HepG2 (cell line): ENCODE measurements around the gene TUT7. TPM values are rescaled to one million over a fixed set of nuclear protein-coding genes. Genes with fewer than 3 reads are reported as not detected.

Source experiments
- ARNTL ChIP-seq: sonication (generic); formaldehyde crosslinking; IDR thresholded peaks from 2 replicates; pipeline ENCODE4 v1.4.0; 2020; ENCODE audit warnings: mild to moderate bottlenecking, missing genetic modification reagents
- ATF7 ChIP-seq, 2 experiments: fragments of 450-650 bp in 1 of 2; sonication (generic) in 1 of 2; formaldehyde crosslinking in 1 of 2; IDR thresholded peaks; 2 replicates each; pipeline versions ENCODE4 v1.4.0 to v1.6.1; 2016 to 2020; ENCODE audit warnings: antibody characterized with exemption in 1 of 2, mild to moderate bottlenecking in 1 of 2, missing genetic modification reagents in 1 of 2
- CAMTA2 ChIP-seq: sonication (generic); formaldehyde crosslinking; IDR thresholded peaks from 2 replicates; pipeline ENCODE4 v1.4.0; 2020; ENCODE audit warnings: mild to moderate bottlenecking, missing genetic modification reagents, borderline replicate concordance
- FOXC1 ChIP-seq: sonication (generic); formaldehyde crosslinking; IDR thresholded peaks from 2 replicates; pipeline ENCODE4 v1.8.0; 2022; ENCODE audit warnings: mild to moderate bottlenecking, missing genetic modification reagents, borderline replicate concordance
- HMG20B ChIP-seq: conservative IDR thresholded peaks from 2 replicates; pipeline ENCODE4 v1.6.1; 2016; ENCODE audit warnings: missing genetic modification reagents, missing compliant biosample characterization
- HOXA5 ChIP-seq: sonication (generic); formaldehyde crosslinking; IDR thresholded peaks from 2 replicates; pipeline ENCODE4 v1.4.0; 2020; ENCODE audit warnings: missing genetic modification reagents
- NCOA1 ChIP-seq: sonication (generic); formaldehyde crosslinking; IDR thresholded peaks from 2 replicates; pipeline ENCODE4 v1.9.0; 2021; ENCODE audit warnings: missing genetic modification reagents
- NFKB2 ChIP-seq: sonication (generic); formaldehyde crosslinking; IDR thresholded peaks from 2 replicates; pipeline ENCODE4 v1.4.0; 2020; ENCODE audit warnings: missing genetic modification reagents, borderline replicate concordance
- PRDM4 ChIP-seq: sonication (generic); formaldehyde crosslinking; IDR thresholded peaks from 2 replicates; pipeline ENCODE4 v1.9.0; 2021; ENCODE audit warnings: missing genetic modification reagents, borderline replicate concordance
- TOPORS ChIP-seq: sonication (generic); formaldehyde crosslinking; IDR thresholded peaks from 2 replicates; pipeline ENCODE4 v1.8.0; 2023; ENCODE audit warnings: mild to moderate bottlenecking, missing genetic modification reagents
- TRAFD1 ChIP-seq: sonication (generic); formaldehyde crosslinking; IDR thresholded peaks from 2 replicates; pipeline ENCODE4 v1.5.1; 2020; ENCODE audit warnings: missing genetic modification reagents, mild to moderate bottlenecking, borderline replicate concordance
- ZFP90 ChIP-seq: sonication (generic); formaldehyde crosslinking; IDR thresholded peaks from 2 replicates; pipeline ENCODE4 v1.8.0; 2022; ENCODE audit warnings: missing genetic modification reagents, mild to moderate bottlenecking, inconsistent platforms, borderline replicate concordance
- ZNF136 ChIP-seq: sonication (generic); formaldehyde crosslinking; IDR thresholded peaks from 2 replicates; pipeline ENCODE4 v1.8.1; 2022; ENCODE audit warnings: low read depth, mild to moderate bottlenecking, moderate library complexity, missing genetic modification reagents
- ZNF207 ChIP-seq: fragments of 450-650 bp; IDR thresholded peaks from 2 replicates; pipeline ENCODE4 v1.6.1; 2016; ENCODE audit warnings: antibody characterized with exemption, borderline replicate concordance
- ZNF225 ChIP-seq: sonication (generic); formaldehyde crosslinking; IDR thresholded peaks from 2 replicates; pipeline ENCODE4 v1.4.0; 2020; ENCODE audit warnings: mild to moderate bottlenecking, missing genetic modification reagents
- ZNF263 ChIP-seq: sonication (generic); formaldehyde crosslinking; IDR thresholded peaks from 2 replicates; pipeline ENCODE4 v1.4.0; 2020; ENCODE audit warnings: missing genetic modification reagents
- ZNF530 ChIP-seq: sonication (generic); formaldehyde crosslinking; IDR thresholded peaks from 2 replicates; pipeline ENCODE4 v1.5.0; 2020; ENCODE audit warnings: low read depth, mild to moderate bottlenecking, missing genetic modification reagents
- ZNF546 ChIP-seq: sonication (generic); formaldehyde crosslinking; conservative IDR thresholded peaks from 2 replicates; pipeline ENCODE4 v1.8.1; 2023; ENCODE audit warnings: mild to moderate bottlenecking, missing genetic modification reagents
- ZNF678 ChIP-seq: sonication (generic); formaldehyde crosslinking; IDR thresholded peaks from 2 replicates; pipeline ENCODE4 v1.4.0; 2020; ENCODE audit warnings: mild to moderate bottlenecking, missing genetic modification reagents
- ZNF709 ChIP-seq: sonication (generic); formaldehyde crosslinking; IDR thresholded peaks from 2 replicates; pipeline ENCODE4 v1.5.0; 2020; ENCODE audit warnings: mild to moderate bottlenecking, missing genetic modification reagents
- ZNF775 ChIP-seq: sonication (generic); formaldehyde crosslinking; IDR thresholded peaks from 2 replicates; pipeline ENCODE4 v1.4.0; 2020; ENCODE audit warnings: missing genetic modification reagents, mild to moderate bottlenecking, moderate library complexity, borderline replicate concordance
- ZNF839 ChIP-seq: sonication (generic); formaldehyde crosslinking; IDR thresholded peaks from 2 replicates; pipeline ENCODE4 v1.4.0; 2020; ENCODE audit warnings: missing genetic modification reagents, mild to moderate bottlenecking, borderline replicate concordance
- polyA plus RNA-seq, 8 experiments: library from polyadenylated mRNA; depleted of rRNA in 3 of 8; stranded (reverse) in 7 of 8; unstranded in 1 of 8; fragments of >200 nt; fragmentation: Illumina TruSeq in 4 of 8; extraction: Trizol in 4 of 8; gene quantifications; 2 replicates each; pipeline versions ENCODE4 v1.2.1 to v1.2.3, GENCODE V29; 2011 to 2016; ENCODE audit warnings: low read depth in 4 of 8, missing spikeins in 1 of 8, mixed read lengths in 1 of 8; ENCODE audit not compliant: insufficient read depth in 1 of 8
- total RNA-seq, 5 experiments: library from RNA; depleted of rRNA; stranded (reverse); fragments of >200 nt; fragmentation: Illumina TruSeq; extraction: Trizol; gene quantifications; 2 replicates each; pipeline ENCODE4 v1.2.3, GENCODE V29; 2016; ENCODE audit warnings: low read depth in 1 of 5

TUT7 gene
- total and polyA plus RNA-seq, 2 of the 13 experiments (the other 11 are each of a cell fraction or from before 2014, with no cell fraction given) = 12.0 to 19.4 TPM

- TF ChIP-seq PRDM4 (CRISPR knock-in tag) (no peak), ZNF839 (no peak), ZNF709 (peak; percentile 95), HMG20B (CRISPR knock-in tag) (no peak), ZNF775 (CRISPR knock-in tag) (no peak), ARNTL (CRISPR knock-in tag) (0 out of 2 replicates have a peak, but pooled peaks have one; percentile 43), ZNF225 (CRISPR knock-in tag) (no peak; the same call in 1 of the 2 replicates), FOXC1 (CRISPR knock-in tag) (peak; percentile 95), ZNF207 (no peak), ZNF678 (CRISPR knock-in tag) (no peak), HOXA5 (peak; percentile 80), NFKB2 (CRISPR knock-in tag) (peak; percentile 71; the same call in 1 of the 2 replicates), TRAFD1 (CRISPR knock-in tag) (no peak), ZNF136 (CRISPR knock-in tag) (peak; percentile 86; the same call in 1 of the 2 replicates), ZNF546 (no peak), ZNF263 (CRISPR knock-in tag) (peak; percentile 41; the same call in 1 of the 2 replicates), ZNF530 (CRISPR knock-in tag) (no peak), ATF7 (IDR thresholded peaks at IDR 0.05) (no peak), ATF7 (CRISPR knock-in tag; IDR thresholded peaks at IDR 0.05) (no peak), ZFP90 (peak; percentile 23; the same call in 1 of the 2 replicates), NCOA1 (CRISPR knock-in tag) (peak; percentile 85; the same call in 1 of the 2 replicates), TOPORS (peak; percentile 58; the same call in 1 of the 2 replicates), CAMTA2 (CRISPR knock-in tag) (peak; percentile 92; the same call in 1 of the 2 replicates)
Measured at GRCh38 chr9:86354011-86354817, at the start of gene TUT7 (continued).
